DMS153 (cell line): ENCODE results near the gene GLO1.

Experiments used
- DNase-seq: peaks from one replicate; lab custom pipeline; 2025; lab: John Stamatoyannopoulos, UW

The GLO1 gene

GRCh38 chr6:38702558-38703397 lies at the start of gene GLO1:
TSS of gene GLO1 (minus strand) at chr6:38703145. CDS start at chr6:38703054, 91 bp downstream.
- peak; percentile 97 for DNase-seq

- DNase-seq = no peak
Observed at GRCh38 chr6:38750968-38751615, 48.1 kb upstream of the GLO1 start.

- no peak for DNase-seq
Observed at GRCh38 chr6:38749473-38749872, 46.5 kb upstream of the GLO1 start.

GRCh38 chr6:38739532-38739931 lies 36.6 kb upstream of the GLO1 start:
- DNase-seq = no peak

GRCh38 chr6:38738261-38738660 lies 35.3 kb upstream of the GLO1 start:
- DNase-seq = no peak

- no peak for DNase-seq
Observed at GRCh38 chr6:38736951-38737350, 34.0 kb upstream of the GLO1 start.

GRCh38 chr6:38730140-38730862 lies 27.4 kb upstream of the GLO1 start:
- DNase-seq = no peak

- DNase-seq = no peak
Observed at GRCh38 chr6:38728203-38728602, 25.3 kb upstream of the GLO1 start.

GRCh38 chr6:38725414-38726183 lies 22.7 kb upstream of the GLO1 start:
- no peak for DNase-seq

GRCh38 chr6:38724343-38724742 lies 21.4 kb upstream of the GLO1 start:
- no peak for DNase-seq

GRCh38 chr6:38723783-38724182 lies 20.8 kb upstream of the GLO1 start:
- DNase-seq = no peak

- no peak for DNase-seq
Observed at GRCh38 chr6:38722727-38723334, 19.9 kb upstream of the GLO1 start.

GRCh38 chr6:38722038-38722437 lies 19.1 kb upstream of the GLO1 start:
- no peak for DNase-seq

- DNase-seq = no peak
Observed at GRCh38 chr6:38720295-38720694, 17.4 kb upstream of the GLO1 start.

- no peak for DNase-seq
Observed at GRCh38 chr6:38719358-38719757, 16.4 kb upstream of the GLO1 start.

- no peak for DNase-seq
Observed at GRCh38 chr6:38716825-38717224, 13.9 kb upstream of the GLO1 start.

GRCh38 chr6:38715016-38715689 lies 12.2 kb upstream of the GLO1 start, which contains the start of gene DNAH8:
TSS of gene DNAH8 (plus strand) at chr6:38715311. CDS start at chr6:38722810, 7,499 bp downstream.
- DNase-seq = no peak

GRCh38 chr6:38714239-38715015 lies 11.5 kb upstream of the GLO1 start:
- no peak for DNase-seq

- DNase-seq = peak; percentile 13
Observed at GRCh38 chr6:38713812-38714211, 10.9 kb upstream of the GLO1 start.

- no peak for DNase-seq
Observed at GRCh38 chr6:38708496-38708895, 5.6 kb upstream of the GLO1 start.
